MCF 10A (cell line): ENCODE results near the gene PPFIA2. TPM values are rescaled to one million over a fixed set of nuclear protein-coding genes. Genes with fewer than 3 reads are reported as not detected.

ENCODE experiments used
- BruUV-seq: library from RNA; stranded (reverse); fragments of 400-500 nt; replicated peaks from 2 replicates; lab custom pipeline; 2021; lab: Mats Ljungman, UMichigan
- CTCF ChIA-PET: fragments of 300-600 bp; sonication (Branson Sonifier 250); formaldehyde crosslinking; extraction: SDS; loops from one replicate; lab custom pipeline; 2021; ENCODE audit warnings: antibody characterized with exemption, inconsistent platforms; lab: Yijun Ruan, JAX
- POLR2A ChIA-PET: fragments of 300-600, 350-650 bp; sonication (Branson Sonifier 250); formaldehyde crosslinking; extraction: SDS; loops from one replicate; lab custom pipeline; 2020; ENCODE audit warnings: antibody characterized with exemption, inconsistent platforms; lab: Yijun Ruan, JAX
- DNase-seq: peaks from one replicate; pipeline ENCODE4 v3.0.0-alpha.2; 2018; ENCODE audit not compliant: unreplicated experiment
- H3K27ac Mint-ChIP-seq: one replicate; pipeline ENCODE4 v1.8.0; 2022; ENCODE audit warnings: mild to moderate bottlenecking, low read depth, mixed read lengths; ENCODE audit not compliant: unreplicated experiment
- H3K27me3 Mint-ChIP-seq: one replicate; pipeline ENCODE4 v1.8.0; 2022; ENCODE audit warnings: mixed read lengths; ENCODE audit not compliant: insufficient read depth, unreplicated experiment
- H3K36me3 Mint-ChIP-seq: one replicate; pipeline ENCODE4 v1.8.0; 2022; ENCODE audit warnings: mild to moderate bottlenecking, moderate library complexity, mixed read lengths; ENCODE audit not compliant: insufficient read depth, unreplicated experiment
- H3K4me1 Mint-ChIP-seq: one replicate; pipeline ENCODE4 v1.8.0; 2022; ENCODE audit warnings: mixed read lengths; ENCODE audit not compliant: insufficient read depth, unreplicated experiment
- H3K4me3 Mint-ChIP-seq: one replicate; pipeline ENCODE4 v1.8.0; 2022; ENCODE audit warnings: mild to moderate bottlenecking, moderate library complexity, mixed read lengths; ENCODE audit not compliant: unreplicated experiment
- H3K9me3 Mint-ChIP-seq: one replicate; pipeline ENCODE4 v1.8.0; 2022; ENCODE audit warnings: mixed read lengths; ENCODE audit not compliant: unreplicated experiment
- intact Hi-C: fragments of 100-400 bp; cut with micrococcal nuclease; formaldehyde crosslinking; loops from 2 replicates; pipeline ENCODE4 v1.14.1; 2022
- total RNA-seq: library from RNA; stranded (reverse); gene quantifications from 2 replicates; pipeline ENCODE4 v1.2.3, GENCODE V29; 2022
- TF ChIP-seq, protein P1 (sequence below): fragments of 200-600 bp; IDR thresholded peaks from one replicate; pipeline ENCODE4 v1.8.0; 2022; ENCODE audit warnings: antibody characterized with exemption, mild to moderate bottlenecking; ENCODE audit not compliant: unreplicated experiment

The PPFIA2 gene
- total RNA-seq, 1 experiment from 2014 or later: 2.2 TPM

DNA sequence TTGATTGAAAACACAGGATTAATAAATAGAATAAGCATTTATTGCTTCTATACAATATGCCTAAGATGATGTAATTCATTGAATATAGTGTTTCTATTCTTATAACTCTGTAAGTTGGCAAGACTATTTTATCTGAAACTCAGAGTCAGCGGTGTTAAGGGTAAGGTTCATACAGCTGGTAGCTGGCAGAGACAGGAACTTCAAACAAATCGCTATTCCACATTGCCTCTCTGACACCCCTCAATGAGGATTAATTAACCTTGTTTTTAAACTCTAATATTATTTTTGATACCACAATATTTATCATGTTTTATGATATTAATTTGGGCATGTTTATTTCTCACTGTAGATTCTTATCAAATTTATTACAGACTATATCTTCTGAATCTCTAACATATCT is 357.9 kb downstream of the PPFIA2 start:
- ChIA-PET POLR2A (no interaction called here), CTCF (no interaction called here)
- DNase-seq: no peak
- Mint-ChIP-seq H3K36me3 (no peaks in the 10 kb centered on the region), H3K4me1 (no peaks in the 10 kb centered on the region), H3K9me3 (no peaks in the 10 kb centered on the region), H3K27me3 (peaks cover 11% of the 10 kb centered on the region), H3K4me3 (no peak overlapping the region), H3K27ac (no peak overlapping the region)
- intact Hi-C loops: no loop called here
- no TSS peak for BruUV-seq
- TF ChIP-seq, protein P1, sequence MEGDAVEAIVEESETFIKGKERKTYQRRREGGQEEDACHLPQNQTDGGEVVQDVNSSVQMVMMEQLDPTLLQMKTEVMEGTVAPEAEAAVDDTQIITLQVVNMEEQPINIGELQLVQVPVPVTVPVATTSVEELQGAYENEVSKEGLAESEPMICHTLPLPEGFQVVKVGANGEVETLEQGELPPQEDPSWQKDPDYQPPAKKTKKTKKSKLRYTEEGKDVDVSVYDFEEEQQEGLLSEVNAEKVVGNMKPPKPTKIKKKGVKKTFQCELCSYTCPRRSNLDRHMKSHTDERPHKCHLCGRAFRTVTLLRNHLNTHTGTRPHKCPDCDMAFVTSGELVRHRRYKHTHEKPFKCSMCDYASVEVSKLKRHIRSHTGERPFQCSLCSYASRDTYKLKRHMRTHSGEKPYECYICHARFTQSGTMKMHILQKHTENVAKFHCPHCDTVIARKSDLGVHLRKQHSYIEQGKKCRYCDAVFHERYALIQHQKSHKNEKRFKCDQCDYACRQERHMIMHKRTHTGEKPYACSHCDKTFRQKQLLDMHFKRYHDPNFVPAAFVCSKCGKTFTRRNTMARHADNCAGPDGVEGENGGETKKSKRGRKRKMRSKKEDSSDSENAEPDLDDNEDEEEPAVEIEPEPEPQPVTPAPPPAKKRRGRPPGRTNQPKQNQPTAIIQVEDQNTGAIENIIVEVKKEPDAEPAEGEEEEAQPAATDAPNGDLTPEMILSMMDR: no peak

DNA sequence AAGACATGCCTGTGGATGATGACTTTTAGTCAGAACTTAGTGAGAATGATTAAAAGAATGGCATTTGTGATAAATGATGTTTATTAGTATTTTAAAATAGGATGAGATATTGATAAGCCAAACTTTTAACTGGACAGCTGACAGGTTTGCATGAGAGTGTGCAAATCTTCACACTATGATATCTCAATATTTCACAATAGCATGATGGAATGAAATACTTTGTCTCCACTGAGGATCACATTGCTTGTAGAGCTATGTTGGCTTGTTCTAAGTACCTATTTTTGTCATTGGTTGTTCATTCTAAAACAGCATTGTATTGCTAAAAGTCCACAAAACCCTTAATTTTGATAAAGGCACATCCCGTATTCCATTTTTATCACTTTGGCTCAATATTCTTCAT is 359.1 kb downstream of the PPFIA2 start:
- Mint-ChIP-seq H3K4me3 (no peak overlapping the region), H3K4me1 (no peaks in the 10 kb centered on the region), H3K9me3 (no peaks in the 10 kb centered on the region), H3K36me3 (no peaks in the 10 kb centered on the region), H3K27me3 (peaks cover 11% of the 10 kb centered on the region), H3K27ac (no peak overlapping the region)
- ChIA-PET CTCF (interaction anchor here (0.6 kb wide), 1 partner anchor 985 kb away, joined by 3 read pairs; no protein-coding TSS in a partner anchor), POLR2A (no interaction called here)
- no peak for DNase-seq
- TF ChIP-seq, protein P1: no peak
- intact Hi-C loops: no loop called here
- BruUV-seq: no TSS peak

DNA sequence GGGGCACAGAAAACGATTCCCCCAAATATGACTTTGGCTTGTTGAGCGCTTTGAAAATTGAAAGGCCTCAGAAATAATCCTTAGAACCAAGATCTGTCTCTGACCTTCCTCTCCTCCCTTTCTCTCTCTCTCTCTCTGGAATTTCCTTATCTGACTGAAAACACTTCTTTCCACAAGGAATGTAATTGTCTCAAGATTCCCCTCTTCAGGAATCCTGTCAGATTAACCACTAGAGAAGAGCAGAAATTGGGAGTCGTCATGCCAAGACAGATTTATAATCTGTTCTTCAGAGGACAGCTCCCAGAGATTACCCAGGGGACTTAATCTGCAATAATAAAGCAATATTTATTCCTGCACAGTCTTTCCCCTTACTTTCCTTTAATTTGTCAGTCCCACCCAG is 363.7 kb downstream of the PPFIA2 start:
- no peak overlapping the region for H3K4me3 Mint-ChIP-seq
- CTCF ChIA-PET: interaction anchor here (0.6 kb wide), 1 partner anchor 28 kb away, joined by 3 read pairs; no protein-coding TSS in a partner anchor
- no peaks in the 10 kb centered on the region for H3K9me3 Mint-ChIP-seq
- no peak overlapping the region for H3K27ac Mint-ChIP-seq
- H3K36me3 Mint-ChIP-seq: peaks cover 6% of the 10 kb centered on the region
- no peak for DNase-seq
- intact Hi-C loops: no loop called here
- POLR2A ChIA-PET: no interaction called here
- no peaks in the 10 kb centered on the region for H3K27me3 Mint-ChIP-seq
- BruUV-seq: no TSS peak
- H3K4me1 Mint-ChIP-seq: no peaks in the 10 kb centered on the region
- TF ChIP-seq, protein P1: no peak

DNA sequence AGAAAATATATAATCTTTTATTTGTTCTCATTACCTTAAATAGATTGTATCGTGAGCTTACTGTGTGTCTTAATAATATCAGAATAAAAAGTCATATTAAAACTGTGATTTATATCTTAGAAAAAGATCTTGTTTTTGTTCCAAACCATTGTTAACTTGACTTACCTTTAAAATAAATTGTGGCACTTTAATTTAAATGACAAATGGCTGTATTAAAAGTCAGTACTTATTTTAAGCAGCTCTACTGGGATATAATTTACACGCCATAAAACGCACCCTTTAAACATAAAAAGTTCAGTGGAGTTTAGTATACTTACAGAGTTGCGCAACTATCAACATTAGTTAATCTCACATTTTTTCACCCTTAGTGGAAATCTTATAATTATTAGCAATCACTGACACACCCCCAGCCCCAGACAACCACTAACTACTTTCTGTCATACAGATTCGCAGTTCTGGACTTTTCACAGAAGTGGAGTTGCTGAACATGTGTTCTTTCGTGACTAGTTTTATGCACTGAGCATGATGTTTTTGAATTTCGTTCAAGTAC is 369.5 kb downstream of the PPFIA2 start:
- Mint-ChIP-seq H3K27ac (no peak overlapping the region), H3K4me1 (no peaks in the 10 kb centered on the region), H3K4me3 (no peak overlapping the region), H3K9me3 (no peaks in the 10 kb centered on the region), H3K27me3 (no peaks in the 10 kb centered on the region), H3K36me3 (peaks cover 6% of the 10 kb centered on the region)
- CTCF ChIA-PET: no interaction called here
- POLR2A ChIA-PET: no interaction called here
- TF ChIP-seq, protein P1: no peak
- no peak for DNase-seq
- no TSS peak for BruUV-seq
- intact Hi-C loops: no loop called here
